Measurements from ENCODE around the gene RRP7A.
"Not testable (repeated sequence)": the region's sequence is repeated elsewhere in the genome, so short reads cannot be mapped to it uniquely, and the experiment has no call there.

Gene RRP7A, protein sequence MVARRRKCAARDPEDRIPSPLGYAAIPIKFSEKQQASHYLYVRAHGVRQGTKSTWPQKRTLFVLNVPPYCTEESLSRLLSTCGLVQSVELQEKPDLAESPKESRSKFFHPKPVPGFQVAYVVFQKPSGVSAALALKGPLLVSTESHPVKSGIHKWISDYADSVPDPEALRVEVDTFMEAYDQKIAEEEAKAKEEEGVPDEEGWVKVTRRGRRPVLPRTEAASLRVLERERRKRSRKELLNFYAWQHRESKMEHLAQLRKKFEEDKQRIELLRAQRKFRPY

DNA sequence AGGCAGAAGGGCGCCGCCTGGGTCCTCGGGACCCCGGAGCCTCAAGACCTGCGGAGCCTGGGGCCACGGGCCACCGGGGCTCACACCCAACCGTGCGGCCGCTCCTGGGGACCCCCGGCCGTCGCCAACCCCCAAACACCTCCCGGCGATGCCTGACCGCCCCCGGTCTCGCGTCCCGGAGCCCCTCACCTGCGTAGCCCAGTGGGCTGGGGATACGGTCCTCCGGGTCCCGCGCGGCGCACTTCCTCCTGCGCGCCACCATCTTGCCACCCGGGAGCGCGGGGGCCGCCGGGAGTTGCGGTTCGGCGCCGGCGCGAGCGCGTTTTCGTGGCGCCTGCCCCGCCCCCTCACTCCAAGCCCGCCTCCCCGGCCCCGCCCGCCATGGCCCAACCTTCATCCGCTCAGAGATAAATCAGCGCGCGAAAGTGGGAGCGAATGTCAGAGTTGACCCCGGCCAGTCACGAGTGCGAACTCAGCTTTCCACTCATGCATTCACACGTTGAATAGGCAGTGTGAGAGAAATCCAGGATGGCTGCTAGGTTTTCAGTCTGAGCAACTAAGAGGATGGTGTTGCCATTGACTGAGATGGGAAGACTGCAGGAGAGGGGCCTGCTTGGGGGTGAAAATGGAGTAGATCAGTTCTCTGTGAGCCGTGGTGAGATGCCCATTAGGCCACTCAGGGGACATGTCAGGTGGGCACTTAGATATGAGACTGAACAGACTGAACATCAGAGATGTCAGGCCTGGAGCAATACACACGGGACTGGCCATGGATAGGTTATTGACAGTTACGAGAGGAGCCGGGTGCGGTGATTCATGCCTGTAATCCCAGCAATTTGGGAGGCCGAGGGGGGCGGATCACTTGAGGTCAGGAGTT is at the start of gene RRP7A:
Gene RRP7A, minus strand, starts transcription at position 272 of the 877 bp plus-strand sequence. Its CDS starts 10 bp downstream, at position 262.
- peak; percentile 77 for DNase-seq

DNA sequence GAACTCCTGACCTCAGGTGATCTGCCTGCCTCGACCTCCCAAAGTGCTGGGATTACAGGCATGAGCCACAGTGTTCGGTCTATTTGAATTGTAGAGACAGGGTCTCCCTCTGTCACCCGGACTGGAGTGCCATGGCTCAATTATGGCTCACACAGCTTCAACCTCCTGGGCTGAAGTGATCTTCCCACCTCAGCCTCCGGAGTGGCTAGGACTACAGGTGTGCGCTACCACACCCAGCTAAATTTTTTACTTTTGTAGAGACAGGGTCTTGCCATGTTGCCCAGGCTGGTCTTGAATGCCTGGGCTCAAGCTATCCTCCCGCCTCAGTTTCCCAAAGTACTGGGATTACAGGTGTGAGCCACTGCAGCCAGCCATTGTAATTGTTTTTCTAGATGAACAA is 48.4 kb upstream of the RRP7A start:
- DNase-seq: not testable (repeated sequence)

DNA sequence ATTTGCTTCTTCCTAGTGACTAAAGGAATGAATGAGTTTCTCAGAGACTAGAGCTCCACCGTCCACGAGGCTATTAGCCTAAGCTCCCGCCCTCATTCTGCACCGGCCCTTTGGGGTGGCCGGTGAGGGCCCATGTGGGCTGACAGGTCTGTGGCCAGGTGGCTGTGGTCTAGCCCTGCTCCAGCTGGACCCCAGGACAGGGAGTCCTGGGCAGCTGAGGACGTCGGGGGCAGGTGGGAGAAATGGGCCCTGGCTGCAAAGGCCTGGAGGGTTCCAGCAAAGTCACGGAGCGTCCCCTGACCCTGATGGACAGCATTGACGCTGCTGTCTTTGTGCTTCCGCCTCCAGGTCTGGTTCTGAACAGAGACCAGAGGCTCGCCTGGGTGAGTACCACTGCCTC is 46.4 kb upstream of the RRP7A start:
- no peak for DNase-seq

DNA sequence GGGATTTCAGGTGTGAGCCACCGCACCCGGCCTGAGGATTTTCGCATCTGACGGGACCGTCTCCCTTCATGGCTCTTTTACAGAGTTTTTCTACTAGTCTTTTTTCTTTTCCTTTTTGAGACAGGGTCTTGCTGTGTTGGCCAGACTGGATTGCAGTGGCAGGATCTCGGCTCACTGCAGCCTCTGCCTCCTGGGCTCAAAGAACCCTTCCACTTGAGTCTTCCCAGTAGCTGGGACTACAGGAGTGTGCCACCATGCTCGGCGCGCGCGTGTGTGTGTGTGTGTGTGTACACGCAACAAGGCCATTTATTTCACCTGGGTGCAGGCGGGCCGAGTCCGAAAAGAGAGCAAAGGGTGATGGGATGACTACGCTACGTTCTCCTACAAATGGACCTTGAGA is 45.1 kb upstream of the RRP7A start:
- DNase-seq: no peak

DNA sequence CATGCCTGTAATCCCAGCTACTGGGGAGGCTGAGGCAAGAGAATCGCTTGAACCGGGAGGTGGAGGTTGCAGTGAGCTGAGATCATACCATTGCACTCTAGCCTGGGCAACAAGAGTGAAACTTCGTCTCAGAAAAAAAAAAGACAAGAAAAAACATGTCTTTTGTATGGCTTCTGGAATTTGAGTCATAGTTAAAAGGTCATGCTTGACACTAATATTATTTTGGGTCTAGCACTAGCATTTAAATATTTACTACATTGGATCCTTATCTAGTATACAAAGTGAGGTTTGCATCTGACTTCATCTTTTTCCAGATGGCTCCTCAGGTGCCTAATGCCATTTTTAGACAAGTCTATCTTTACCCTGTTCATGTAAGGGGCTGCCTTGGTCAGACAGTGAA is 44.3 kb upstream of the RRP7A start:
- not testable (repeated sequence) for DNase-seq

DNA sequence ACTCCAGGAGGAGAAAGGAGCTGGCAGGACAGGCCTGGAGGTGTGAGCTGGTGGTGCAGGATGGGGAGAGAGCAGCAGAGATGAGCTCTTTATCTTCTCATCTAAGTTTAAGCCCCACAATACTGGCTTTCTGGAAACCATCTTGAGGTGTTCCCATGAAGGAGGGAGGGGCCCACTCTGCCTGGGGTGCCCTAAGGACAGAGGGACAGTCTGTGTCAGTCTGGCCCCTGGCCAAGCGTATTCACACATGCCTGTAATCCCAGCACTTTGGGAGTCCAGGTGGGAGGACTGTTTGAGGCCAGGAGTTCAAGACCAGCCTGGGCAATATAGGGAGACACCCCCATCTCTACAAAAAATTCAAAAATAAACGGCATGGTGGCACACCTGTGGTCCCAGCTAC is 43.1 kb upstream of the RRP7A start:
- no peak for DNase-seq

DNA sequence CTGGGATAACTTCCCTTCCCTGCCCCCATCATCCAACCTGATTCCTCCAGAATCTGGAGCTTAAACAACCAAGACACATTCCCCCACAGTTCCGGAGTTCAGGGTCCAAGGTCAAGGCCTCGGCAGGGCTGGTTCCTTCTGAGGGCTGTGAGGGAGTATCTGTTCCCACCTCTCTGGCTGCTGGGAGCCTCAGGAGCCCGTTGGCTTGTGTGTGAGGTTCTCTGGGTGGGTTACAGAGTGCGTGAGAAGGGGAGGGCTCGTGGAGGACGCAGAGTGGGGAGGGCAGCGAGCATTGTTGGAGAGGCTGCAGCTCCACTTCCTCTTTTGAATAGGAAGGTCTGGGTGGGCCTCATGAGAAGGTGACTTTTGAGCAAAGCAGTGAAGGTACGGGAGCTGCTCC is 42.7 kb upstream of the RRP7A start:
- no peak for DNase-seq

DNA sequence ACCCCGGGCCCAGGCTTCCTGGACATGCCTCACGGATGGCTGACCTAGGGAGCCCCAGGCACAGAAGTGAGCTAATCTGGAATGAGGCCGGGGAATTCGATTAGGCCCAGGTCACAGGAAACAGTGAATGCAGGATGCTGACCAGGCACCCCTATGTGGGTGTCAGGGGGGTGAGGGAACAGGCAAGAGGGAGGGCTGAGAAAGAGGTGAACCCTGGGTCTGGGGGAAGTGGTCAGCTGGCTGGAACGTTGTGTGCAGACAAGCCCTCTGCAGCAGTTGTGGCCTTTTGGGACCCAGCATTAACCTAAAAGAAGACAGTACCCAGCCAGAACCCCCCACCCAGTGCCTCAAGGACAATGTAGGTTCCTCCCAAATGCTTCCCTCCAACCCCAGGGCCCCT is 42.3 kb upstream of the RRP7A start:
- no peak for DNase-seq

DNA sequence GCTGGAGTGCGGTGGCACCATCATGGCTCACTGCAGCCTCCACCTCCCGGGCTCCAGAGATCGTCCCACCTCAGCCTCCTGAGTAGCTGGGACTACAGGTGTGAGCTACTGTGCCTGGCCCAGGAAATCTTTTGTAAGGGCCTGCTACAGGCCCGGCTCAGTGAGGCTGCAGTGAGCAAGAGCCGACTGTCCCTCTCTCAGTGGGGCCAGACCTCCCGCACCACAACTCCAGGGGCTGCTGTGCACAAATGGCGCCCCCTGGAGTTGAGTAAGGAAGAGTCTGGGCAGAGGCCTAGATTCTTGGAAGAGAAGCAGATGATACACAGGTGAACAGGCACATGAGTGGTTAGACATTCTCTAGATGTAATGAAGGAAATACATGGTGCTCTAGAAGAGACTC is 41.2 kb upstream of the RRP7A start:
- no peak for DNase-seq

DNA sequence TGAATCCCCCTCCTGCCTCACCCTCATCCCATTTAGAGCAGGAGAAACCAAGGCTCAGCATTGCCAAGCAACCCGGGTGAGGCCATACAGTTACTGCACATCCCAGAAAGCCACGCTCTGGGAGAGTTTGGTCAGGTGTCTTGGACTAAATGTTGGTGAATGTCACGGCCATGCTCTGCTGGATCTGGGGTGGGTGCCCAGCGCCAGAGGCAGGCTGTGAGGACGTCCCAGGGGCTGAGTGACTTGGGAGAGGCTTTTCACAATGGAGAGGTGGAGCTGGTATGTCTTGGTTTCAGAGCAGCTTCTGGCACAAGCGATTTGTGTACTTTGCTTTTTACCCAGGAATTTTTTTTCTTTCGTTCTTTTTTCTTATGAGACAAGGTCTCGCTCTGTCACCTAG is 40.8 kb upstream of the RRP7A start:
- DNase-seq: no peak

DNA sequence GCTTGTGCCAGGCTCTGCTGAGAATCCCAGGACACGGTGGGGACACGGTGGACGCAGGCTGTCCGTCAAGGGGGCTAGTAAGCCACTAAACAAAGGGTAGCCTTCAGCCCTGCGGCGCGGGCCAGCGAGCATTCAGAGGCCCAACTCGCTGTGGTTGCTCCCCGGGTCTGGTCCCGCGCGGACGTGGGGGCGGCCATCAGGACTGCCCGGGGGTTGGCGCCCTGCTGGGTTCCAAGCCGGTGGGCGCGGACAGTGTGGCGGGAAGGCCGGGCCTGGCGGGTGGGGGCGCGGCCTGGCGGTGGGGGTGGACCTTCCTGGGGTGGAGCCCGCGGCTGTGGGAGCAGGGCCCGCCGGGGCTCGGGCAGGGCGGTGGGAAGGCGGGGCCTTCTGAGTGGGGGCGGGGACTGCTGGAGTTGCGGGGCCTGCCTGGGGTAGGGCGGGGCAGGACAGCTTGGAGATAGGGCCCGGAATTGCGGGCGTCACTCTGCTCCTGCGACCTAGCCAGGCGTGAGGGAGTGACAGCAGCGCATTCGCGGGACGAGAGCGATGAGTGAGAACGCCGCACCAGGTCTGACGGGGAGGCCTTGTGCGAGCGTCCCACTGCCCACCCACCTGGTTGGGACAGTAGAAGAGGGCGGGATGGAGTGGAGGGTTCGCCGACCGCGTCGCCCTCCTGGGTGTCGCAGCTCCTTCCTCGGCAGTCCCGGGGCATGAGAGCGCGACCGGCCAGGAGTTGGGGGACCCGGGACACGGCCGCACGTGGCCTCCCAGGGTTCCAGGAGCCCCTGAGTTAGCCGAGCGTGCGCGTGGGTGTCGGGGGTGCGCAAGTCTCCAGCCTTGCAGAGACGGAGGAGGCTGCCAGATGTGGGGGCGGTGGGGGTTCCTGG is 34.1 kb upstream of the RRP7A start, which contains the start of gene SERHL2:
Gene SERHL2, plus strand, starts transcription at position 482 of the 887 bp plus-strand sequence. Its CDS starts 65 bp downstream, at position 547.
- peak; percentile 77 for DNase-seq

DNA sequence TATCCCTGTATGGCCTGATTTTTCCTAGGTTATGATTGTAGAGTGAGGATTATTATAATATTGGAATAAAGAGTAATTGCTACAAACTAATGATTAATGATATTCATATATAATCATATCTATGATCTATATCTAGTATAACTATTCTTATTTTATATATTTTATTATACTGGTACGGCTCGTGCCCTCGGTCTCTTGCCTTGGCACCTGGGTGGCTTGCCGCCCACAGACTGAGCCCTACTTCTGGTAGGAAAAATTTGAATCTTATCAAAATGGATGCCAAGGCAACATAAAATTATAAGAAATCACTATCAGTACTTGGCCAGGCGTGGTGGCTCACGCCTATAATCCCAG is 32.7 kb upstream of the RRP7A start:
- DNase-seq: not testable (repeated sequence)

DNA sequence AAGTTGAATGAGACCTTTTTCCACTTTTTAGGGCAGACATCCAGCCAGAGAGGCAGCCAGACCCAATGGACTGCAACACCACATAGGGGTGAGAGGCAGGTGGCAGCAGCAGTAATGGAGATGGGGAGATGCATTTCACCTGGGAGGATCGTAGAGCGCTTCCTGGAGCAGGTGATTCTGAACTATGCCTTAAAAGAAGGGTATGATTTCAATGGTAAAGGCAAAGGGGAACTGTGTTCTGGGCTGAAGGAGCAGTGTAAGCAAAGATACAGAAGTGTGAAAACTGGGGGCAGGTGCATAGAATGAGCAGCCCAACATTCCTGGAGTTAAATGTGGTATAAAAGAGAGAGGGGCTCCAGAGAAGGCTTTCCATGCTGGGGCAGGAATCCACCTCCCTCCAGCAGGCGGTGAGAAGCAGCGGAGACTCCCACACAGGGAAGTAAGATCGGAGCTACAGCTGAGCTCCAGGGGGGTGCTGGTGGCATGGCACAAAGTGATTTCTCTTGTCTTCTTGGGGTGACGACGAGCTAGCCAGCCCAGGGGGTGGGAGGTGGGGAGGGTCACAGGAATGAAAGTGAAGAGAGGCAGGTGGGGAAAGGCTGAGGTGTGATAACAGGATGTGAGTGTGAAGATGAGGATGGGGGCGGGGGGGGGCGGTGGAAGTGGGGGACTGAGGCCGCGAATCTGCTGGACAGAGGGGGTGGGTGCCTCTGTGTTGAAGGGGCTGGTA is 29.9 kb upstream of the RRP7A start:
- DNase-seq: no peak

DNA sequence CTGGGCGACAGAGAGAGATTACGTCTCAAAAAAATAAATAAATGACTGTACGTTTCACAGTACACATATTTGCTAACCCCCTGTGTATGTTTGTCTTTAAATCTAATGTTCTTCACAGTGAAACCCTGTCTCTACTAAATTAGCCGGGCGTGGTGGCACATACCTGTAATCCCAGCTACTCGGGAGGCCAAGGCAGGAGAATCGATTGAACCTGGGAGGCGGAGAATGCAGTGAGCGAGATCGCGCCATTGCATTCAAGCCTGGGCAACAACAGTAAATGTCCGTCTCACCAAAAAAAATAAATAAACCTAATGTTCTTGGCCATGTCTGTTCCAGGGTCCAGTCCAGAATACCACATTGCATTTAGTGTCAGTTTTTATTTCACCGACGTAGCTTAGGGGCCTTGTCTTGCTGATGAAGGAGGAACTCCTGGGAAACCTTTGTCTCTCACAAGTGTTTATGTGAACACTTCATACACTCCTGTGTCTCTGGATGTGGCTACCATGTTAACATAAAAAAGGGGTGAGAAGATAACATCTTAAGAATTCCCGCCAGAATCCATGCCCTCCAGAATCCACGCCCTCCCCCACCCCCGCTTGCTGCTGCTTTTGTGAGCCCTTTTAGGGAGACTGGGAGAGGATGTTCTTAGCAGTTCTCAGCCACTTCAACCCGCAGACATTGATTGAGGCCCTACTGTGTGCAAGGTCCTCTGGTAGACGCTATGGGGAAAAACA is 29.2 kb upstream of the RRP7A start:
- DNase-seq: no peak

DNA sequence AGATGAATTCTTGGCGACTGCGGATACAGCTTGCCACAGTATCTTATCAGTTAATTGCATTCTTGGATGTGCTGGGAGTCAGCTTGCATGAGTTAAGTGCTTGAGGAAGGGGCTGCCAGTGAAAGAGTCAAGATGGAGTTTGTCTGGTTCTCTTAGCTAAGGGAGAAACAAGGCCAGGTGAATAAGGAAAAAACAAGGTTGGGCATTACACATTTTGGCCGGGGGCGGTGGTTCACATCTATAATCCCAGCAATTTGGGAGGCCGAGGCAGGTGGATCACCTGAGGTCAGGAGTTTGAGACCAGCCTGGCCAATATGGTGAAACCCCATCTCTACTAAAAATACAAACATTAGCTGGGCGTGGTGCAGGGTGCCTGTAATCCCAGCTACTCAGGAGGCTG is 28.5 kb upstream of the RRP7A start:
- not testable (repeated sequence) for DNase-seq

DNA sequence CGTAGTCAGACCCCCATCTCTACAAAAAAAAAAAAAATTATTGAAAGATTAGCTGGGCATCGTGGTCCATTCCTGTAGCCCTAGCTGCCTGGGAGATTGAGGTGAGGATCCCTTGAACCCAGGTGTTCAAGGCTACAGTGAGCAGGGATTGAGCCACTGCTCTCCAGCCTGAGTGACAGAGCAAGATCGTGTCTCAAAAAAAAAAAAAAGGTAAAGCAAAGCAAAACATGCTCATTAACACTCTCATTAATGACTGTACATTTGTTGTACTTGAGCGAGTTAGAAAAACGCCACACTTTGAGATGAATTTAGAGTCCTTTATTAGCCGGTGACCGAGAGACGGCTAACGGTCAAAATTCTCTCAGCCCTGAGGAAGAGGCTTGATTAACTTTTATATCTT is 28.0 kb upstream of the RRP7A start:
- no peak for DNase-seq

DNA sequence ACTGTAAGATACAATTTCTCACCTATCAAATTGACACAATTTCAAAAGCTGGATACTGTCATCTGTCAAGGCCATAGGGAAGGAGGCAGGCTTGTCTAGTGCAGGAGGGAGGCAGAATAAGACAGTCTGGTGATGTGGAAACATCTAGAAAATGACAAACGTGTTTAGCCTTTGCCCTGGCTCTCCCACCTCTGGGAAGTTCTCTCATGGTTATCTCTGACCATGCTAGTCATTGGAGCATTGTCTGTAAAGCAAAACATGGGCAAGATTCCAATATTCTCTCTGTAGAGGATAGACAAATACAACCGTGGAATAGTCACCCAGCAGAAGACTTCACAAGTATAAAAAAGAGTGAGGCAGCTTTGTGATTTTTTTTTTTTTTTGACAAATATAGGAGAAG is 25.1 kb upstream of the RRP7A start:
- DNase-seq: no peak

DNA sequence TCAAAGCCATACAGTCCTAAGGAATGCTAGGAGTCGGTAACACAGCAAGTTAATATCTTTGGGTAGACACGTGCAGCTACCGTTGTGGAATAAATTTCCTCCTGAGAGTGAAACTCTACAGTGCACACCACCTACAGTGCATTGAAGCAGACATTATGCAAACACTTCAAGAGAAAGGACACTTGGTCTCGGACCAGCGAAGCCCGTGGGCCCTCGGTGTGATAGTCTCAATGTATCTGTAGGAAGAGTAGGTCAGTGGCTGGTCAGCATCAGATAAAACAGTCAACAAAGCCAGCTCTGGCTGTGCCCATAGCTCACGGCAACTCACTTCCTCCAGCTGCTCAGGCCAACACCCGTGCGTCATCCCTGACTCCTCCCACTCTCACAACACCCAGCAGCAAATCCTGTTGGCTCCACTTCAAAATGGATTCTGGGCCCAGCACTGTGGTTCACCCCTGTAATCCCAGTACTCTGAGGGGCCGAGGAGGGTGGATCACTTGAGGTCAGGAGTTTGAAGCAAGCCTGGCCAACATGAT is 19.7 kb upstream of the RRP7A start:
- DNase-seq: not testable (repeated sequence)

DNA sequence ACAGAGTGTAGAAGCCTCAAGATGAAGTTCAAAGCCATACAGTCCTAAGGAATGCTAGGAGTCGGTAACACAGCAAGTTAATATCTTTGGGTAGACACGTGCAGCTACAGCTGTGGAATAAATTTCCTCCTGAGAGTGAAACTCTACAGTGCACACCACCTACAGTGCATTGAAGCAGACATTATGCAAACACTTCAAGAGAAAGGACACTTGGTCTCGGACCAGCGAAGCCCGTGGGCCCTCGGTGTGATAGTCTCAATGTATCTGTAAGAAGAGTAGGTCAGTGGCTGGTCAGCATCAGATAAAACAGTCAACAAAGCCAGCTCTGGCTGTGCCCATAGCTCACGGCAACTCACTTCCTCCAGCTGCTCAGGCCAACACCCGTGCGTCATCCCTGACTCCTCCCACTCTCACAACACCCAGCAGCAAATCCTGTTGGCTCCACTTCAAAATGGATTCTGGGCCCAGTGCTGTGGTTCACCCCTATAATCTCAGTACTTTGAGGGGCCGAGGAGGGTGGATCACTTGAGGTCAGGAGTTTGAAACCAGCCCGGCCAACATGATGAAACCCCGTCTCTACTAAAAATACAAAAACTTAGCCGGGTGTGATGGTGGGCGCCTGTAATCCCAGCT is 17.7 kb upstream of the RRP7A start:
- DNase-seq: not testable (repeated sequence)

DNA sequence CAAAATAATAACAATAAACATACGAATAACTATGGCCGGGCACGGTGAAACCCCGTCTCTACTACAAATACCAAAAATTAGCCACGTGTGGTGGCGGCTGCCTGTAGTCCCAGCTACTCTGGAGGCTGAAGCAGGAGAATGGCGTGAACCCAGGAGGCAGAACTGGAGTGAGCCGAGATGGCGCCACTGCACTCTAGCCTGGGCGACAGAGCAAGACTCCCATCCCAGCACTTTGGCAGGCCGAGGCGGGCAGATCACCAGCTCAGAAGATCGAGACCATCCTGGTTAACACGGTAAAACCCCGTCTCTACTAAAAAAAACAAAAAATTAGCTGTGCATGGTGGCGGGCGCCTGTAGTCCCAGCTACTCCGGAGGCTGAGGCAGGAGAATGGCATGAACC is 17.0 kb upstream of the RRP7A start:
- DNase-seq: not testable (repeated sequence)

DNA sequence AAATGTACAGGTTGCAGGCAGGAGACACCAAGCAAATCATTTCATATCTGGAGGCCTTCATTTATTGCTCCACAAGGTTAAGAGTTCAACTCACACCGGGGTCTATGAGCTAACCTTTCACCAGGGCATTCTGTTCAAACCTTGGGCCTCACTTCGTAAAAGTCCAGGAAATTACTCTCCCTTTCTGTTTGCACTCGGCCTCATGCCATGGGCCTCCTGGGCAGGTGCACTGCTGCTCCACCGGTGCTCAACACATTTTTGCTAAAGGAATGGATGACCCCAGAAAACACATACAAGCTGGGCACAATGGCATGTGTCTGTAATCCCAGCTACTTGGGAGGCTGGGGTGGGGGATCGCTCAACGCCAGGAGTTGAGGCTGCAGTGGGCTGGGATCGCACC is 16.6 kb upstream of the RRP7A start:
- no peak for DNase-seq
